Peyer's patch (tissue), 4 donors: Measurements from ENCODE around the gene NPEPL1. TPM values are rescaled to one million over a fixed set of nuclear protein-coding genes. Genes with fewer than 3 reads are reported as not detected.

Source experiments
- DNase-seq, 3 donors: peaks; one replicate each; pipeline ENCODE4 v3.0.0-alpha.2; 2017 to 2019
- H3K27ac ChIP-seq, 4 donors: fragments of 200-600 bp; sonication (generic); one replicate each; pipeline ENCODE4 v1.5.1; 2016 to 2019
- H3K27me3 ChIP-seq, 2 donors: fragments of 200-600 bp; sonication (generic); one replicate each; pipeline ENCODE4 v1.5.1; 2019
- H3K36me3 ChIP-seq, 3 donors: fragments of 200-600 bp; sonication (generic); one replicate each; pipeline ENCODE4 v1.5.1; 2016 to 2019
- H3K4me1 ChIP-seq, 4 donors: fragments of 200-600 bp; sonication (generic); one replicate each; pipeline ENCODE4 v1.5.1; 2016 to 2019
- H3K4me3 ChIP-seq, 4 donors: fragments of 200-600 bp; sonication (generic); 1 replicate in 3 of 4; 2 replicates in 1 of 4; pipeline ENCODE4 v1.5.1; 2016 to 2019; ENCODE audit warnings: mild to moderate bottlenecking in 1 of 4
- H3K9me3 ChIP-seq, 4 donors: fragments of 200-600 bp; sonication (generic); one replicate each; pipeline ENCODE4 v1.5.1; 2016 to 2019; ENCODE audit warnings: mild to moderate bottlenecking in 1 of 4
- POLR2A ChIP-seq, 2 donors: fragments of 450-650 bp; IDR thresholded peaks; one replicate each; pipeline ENCODE4 v1.5.1; 2017; ENCODE audit warnings: antibody characterized with exemption in 2 of 2, mild to moderate bottlenecking in 2 of 2, moderate library complexity in 2 of 2
- total RNA-seq, 4 donors: library from RNA; depleted of rRNA; stranded (reverse); fragments of >200 nt; gene quantifications; one replicate each; pipeline ENCODE4 v1.1.0, GENCODE V29; 2016
- TF ChIP-seq, protein P1 (sequence below), 6 experiments: fragments of 450-650 bp in 4 of 6; fragments of 200-600 bp in 2 of 6; sonication (generic) in 1 of 6; IDR thresholded peaks; one replicate each; pipeline ENCODE4 v1.5.1; 2017 to 2019; ENCODE audit warnings: antibody characterized with exemption in 6 of 6, mild to moderate bottlenecking in 3 of 6, moderate library complexity in 1 of 6

The NPEPL1 gene
- total RNA-seq, 4 donors from 2014 or later, result 36.3 to 80.4 (median 63.0) TPM

DNA sequence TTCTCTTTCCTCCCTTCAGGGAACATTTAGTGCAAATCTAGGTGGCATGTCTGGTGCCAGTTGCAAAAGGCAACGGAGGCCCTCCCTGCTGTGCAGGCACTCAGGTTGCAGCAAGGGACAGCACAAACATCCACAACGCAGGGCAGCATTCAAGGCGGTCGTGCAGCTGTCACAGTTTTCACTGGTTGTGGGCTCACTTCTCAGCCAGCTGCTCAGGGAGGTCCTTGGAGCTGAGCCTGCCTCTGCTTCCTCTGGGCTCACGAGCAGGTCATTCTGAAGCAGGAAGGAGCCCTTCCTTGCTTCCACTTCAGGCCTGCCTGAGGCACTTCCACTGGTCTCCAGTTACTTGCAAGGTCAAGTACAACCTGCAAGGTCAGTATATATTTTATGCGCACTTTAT lies 3.8 kb upstream of the NPEPL1 start:
- no peak for DNase-seq
- no peak for TF ChIP-seq POLR2A (IDR thresholded peaks at IDR 0.05)
- TF ChIP-seq, protein P1, sequence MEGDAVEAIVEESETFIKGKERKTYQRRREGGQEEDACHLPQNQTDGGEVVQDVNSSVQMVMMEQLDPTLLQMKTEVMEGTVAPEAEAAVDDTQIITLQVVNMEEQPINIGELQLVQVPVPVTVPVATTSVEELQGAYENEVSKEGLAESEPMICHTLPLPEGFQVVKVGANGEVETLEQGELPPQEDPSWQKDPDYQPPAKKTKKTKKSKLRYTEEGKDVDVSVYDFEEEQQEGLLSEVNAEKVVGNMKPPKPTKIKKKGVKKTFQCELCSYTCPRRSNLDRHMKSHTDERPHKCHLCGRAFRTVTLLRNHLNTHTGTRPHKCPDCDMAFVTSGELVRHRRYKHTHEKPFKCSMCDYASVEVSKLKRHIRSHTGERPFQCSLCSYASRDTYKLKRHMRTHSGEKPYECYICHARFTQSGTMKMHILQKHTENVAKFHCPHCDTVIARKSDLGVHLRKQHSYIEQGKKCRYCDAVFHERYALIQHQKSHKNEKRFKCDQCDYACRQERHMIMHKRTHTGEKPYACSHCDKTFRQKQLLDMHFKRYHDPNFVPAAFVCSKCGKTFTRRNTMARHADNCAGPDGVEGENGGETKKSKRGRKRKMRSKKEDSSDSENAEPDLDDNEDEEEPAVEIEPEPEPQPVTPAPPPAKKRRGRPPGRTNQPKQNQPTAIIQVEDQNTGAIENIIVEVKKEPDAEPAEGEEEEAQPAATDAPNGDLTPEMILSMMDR (IDR thresholded peaks at IDR 0.05), result no peak
- Histone ChIP-seq H3K36me3 (no peaks in the 10 kb centered on the region), H3K4me3 (no peak overlapping the region), H3K27ac (no peak overlapping the region), H3K9me3 (no peaks in the 10 kb centered on the region), H3K27me3 (no peaks in the 10 kb centered on the region), H3K4me1 (peaks cover 3 to 8% (median 5%) of the 10 kb centered on the region in 4 donors)

DNA sequence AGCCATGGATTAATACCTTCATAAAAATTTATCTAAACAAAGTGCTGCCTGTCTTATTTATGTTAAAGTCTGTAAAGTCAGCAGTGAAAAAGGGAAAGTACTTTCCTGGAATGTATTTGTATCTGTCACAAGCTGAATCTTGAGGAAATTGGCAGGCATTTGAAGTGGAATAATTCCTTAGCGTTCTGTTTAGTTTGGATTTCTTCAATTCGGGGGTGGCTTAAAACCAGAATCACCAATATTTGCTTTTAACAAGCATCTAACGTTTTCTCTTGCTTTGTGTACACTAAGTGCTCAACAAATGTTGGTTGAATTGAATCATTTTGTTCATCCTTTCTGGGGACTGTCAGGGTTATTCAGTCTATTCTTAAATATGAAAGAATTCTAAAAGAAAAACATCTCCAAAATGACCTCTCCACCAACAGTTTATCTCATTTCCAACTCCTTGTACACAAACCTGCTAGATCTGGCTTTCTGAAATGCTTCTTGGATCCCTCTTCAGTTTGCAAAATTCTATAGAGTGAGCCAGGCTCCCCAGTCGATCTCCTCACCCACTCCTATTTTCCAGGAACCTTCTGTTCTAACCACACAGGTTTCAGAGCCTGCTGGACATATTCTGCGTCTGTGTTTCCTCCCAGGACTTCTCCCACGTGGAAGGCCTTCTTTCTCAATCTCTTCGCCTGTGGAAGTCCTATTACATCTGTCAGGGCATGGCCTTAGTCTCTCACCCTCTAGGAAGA lies 2.0 kb upstream of the NPEPL1 start:
- H3K27me3 ChIP-seq, result no peaks in the 10 kb centered on the region
- H3K27ac ChIP-seq, result peak overlapping the region in 2 of 4 donors; percentile 32 to 88
- peak in 1 of 3 donors; percentile 41 for DNase-seq
- no peak for TF ChIP-seq POLR2A (IDR thresholded peaks at IDR 0.05)
- TF ChIP-seq, protein P1 (IDR thresholded peaks at IDR 0.05), result no peak
- H3K4me3 ChIP-seq, result no peak overlapping the region
- H3K36me3 ChIP-seq, result peaks cover 0 to 5% (median 0%) of the 10 kb centered on the region in 3 donors
- H3K4me1 ChIP-seq, result peaks cover 3 to 12% (median 5%) of the 10 kb centered on the region in 4 donors
- H3K9me3 ChIP-seq, result no peaks in the 10 kb centered on the region

DNA sequence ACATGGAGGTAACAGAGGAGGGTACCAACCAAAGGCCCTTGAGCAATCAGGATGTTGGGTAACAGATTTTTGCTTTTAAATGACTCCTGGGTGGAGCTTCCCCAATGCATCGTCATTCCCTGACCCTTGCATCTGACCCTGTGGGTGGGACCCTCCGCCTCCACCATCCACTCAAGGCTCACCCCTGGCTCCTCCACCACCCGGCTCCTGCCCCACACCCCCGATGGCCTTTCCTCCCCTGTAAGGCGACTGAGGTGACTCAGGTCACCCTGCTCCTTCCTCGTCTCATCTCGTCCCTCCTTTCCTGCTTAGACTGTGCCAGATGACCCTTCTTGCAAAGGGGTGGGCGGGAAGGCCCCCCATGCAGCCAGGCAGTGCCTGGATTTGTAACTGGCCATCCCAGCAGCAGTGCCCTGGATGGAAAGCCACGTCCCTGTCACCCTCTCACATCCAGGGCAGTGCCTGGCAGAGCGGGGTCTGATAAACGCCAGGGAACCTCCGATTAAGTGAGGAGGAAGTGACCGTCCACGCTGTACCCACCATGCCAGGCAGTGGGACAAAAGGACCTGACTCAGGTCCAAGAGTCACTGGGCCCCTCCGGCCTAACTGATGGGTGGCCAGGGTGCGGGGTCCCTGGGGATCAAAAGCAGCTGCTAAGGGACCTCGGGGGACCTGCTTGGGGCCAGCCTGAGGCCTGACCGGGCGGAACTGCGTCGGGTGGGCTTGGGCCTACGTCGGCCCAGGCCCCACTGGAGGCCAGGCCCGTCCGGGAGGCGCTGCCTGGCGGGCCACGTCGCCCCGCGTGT lies 624 bp upstream of the NPEPL1 start:
- H3K27ac ChIP-seq, result peak overlapping the region; percentile 60 to 91 (median 82)
- H3K9me3 ChIP-seq, result no peaks in the 10 kb centered on the region
- TF ChIP-seq, protein P1 (IDR thresholded peaks at IDR 0.05), result no peak
- TF ChIP-seq POLR2A (IDR thresholded peaks at IDR 0.05), result no peak
- H3K36me3 ChIP-seq, result peaks cover 0 to 19% (median 0%) of the 10 kb centered on the region in 3 donors
- peak overlapping the region in 2 of 4 donors; percentile 24 to 81 for H3K4me3 ChIP-seq
- no peaks in the 10 kb centered on the region for H3K27me3 ChIP-seq
- H3K4me1 ChIP-seq, result peaks cover 3 to 12% (median 5%) of the 10 kb centered on the region in 4 donors
- peak in 2 of 3 donors; percentile 51 to 67 for DNase-seq

DNA sequence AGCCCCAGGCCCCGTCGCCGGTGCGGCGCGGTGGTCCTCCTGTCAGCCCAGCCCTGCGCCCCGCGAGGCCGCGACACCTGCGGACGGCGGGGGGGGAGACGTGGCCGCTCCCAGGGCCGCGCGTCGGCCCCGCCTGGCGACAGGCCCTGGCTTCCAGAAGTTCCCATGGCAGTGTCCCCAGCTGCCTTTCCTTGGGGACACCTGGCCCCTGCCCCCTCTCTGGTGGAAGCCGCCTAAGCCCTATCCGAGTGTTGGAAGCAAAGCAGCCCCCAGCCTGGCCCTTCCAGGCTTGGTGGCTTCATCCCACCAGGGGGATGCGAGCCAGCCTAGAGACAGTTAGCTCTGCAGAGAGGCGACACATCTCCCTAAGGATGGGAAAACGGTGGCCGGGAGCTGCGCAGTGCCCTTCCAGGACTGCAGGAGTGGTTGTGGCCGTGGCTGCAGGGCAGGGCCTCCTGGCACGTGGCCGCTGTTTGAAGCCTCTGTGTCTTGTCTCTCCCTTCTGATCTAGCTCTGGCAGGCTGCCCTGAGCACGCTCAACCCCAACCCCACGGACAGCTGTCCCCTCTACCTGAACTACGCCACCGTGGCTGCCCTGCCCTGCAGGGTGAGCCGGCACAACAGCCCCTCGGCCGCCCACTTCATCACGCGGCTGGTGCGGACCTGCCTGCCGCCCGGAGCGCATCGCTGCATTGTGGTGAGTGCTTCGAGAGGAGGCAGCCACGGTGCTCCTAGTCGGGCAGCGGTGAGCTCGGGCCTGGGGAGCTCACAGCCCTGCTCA lies 816 bp downstream of the NPEPL1 start:
- Histone ChIP-seq H3K9me3 (no peaks in the 10 kb centered on the region), H3K27me3 (no peaks in the 10 kb centered on the region), H3K27ac (peak overlapping the region; percentile 51 to 91 (median 71)), H3K36me3 (peaks cover 0 to 27% (median 0%) of the 10 kb centered on the region in 3 donors), H3K4me1 (peaks cover 3 to 12% (median 5%) of the 10 kb centered on the region in 4 donors), H3K4me3 (peak overlapping the region; percentile 38 to 81 (median 60))
- DNase-seq, result peak in 2 of 3 donors; percentile 47 to 63
- TF ChIP-seq, protein P1 (IDR thresholded peaks at IDR 0.05), result no peak
- no peak for TF ChIP-seq POLR2A (IDR thresholded peaks at IDR 0.05)
